HG02763 (cell line): Measurements from ENCODE around the gene AP4S1.

Experiments
- ATAC-seq: cut with Tn5 transposase; IDR thresholded peaks from one replicate; pipeline ENCODE4 v1.9.1; 2021; ENCODE audit warnings: mild to moderate bottlenecking, moderate library complexity; ENCODE audit not compliant: unreplicated experiment

The AP4S1 gene

DNA sequence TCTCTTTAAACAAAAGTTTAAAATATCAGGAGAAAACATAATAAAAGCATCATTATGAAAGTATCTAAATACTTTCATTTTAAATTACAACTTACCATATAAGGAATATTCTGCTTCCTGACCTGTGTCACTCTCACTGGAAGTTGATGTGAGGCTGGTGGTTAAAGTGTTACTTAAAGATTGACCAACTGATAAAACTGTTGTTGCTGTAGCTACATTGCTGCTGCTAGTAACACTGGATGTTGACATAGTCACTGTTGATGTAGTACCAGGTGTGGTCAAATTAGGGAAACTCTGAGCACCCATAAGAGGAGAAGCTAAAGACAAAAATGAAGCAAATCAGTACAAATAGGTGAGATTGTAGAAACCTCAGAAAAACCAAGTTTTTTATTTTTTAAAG, 102.2 kb downstream of the AP4S1 start:
- ATAC-seq: no peak

DNA sequence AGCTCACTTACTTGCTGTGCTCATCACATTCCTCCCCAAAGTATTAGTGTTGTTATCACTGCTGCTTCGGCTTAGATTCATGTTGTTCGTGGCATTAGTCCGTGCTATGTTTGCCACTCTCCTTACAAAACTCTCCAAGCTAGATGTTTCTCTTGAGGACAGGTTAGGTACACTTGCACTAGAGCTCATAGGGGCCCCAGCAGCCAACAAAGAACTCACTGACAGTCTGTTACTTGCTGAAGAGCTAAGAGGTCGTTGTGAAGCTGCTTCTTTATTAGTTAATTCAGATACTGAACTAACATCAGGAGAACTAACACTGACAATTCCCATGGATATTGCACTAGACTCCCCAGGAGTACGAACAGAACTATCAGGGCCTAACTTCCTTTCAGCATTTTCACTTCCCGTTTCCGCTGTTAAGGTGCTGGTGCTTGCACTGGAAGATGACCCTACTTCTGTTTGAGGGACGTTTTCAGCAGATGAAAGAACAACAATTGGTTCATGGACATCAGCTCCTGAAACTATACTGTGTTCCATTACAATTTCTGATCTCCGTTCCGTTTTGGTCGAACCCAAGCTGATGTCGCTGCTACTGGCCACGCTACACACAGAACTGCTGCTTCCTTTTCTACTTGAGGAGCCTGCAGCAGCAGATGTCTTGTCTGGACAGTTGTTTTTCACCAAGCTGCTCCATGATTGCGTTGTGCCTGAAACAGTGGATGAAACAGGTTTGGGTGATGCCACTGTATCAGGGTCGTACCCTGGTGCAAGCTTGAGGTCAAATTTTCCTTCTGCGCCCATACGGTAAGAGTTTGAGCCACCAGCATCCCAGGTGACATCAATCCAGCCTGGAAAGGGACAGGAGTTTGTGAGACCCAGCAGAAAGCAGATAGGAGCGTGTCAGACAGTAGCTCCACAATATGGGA, 103.4 kb downstream of the AP4S1 start:
- no peak for ATAC-seq

DNA sequence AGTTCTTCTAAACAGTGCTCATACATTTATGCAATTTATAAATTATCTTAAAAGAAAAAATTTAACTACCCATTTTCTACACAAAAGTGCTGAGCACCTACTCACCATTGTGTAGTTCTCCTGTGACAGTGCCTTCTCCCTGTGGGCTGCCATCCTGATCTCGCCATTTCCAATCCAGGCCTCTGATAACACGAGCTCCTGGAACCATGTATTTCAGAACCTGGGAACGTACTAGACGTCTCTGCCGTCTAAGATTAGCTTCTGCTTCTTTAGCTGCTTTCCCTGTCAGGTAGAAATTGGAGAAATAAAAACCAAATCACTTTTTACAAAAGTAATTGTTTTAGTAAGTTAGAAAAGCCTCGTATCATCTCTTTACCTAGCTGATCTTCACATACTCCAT, 107.7 kb downstream of the AP4S1 start:
- ATAC-seq: no peak

GRCh38 chr14:31137214-31137889, 111.9 kb downstream of the AP4S1 start:
- ATAC-seq: no peak

DNA sequence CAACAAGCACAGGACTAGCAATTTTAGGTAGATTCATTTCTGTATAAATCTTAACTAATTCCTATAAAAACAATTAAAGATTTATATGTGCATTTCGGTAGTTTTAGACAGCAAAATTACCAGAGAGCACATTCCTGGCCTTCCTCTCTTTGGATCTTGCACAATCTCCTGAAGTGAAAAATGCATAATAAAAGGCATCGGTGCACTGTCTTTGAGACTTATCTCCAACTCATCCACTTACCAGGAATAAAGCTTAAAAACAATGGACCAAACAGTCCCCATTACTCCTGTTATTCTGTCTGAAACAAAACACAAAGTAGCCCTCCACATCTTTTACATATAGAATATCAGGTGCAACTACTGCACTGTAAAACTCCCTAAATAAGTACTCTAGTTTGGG, 112.9 kb downstream of the AP4S1 start:
- ATAC-seq: no peak

DNA sequence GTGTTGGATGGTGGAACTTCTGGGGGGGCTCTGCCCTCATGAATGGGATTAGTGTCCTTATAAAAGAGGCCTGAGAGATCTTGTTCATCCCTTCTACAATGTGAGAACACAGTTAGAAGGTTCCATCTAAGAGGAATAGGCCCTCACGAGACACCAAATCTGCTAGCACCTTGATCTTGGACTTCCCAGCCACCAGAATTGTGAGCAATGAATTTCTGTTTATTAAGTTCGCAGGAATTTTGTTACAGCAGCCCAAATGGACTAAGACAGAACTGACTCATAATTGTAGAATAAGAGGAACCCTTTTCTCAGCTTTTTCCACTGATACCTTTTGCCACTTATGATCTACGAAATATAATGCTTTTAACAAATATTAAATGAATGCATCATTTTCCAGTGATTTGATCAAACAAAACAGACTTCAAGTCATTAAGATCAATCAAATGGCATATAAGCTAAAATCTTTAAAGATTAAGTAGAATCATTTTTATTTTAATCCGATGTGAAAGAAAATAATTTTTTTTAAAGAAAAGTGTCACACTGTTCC, 113.9 kb downstream of the AP4S1 start:
- ATAC-seq: no peak

DNA sequence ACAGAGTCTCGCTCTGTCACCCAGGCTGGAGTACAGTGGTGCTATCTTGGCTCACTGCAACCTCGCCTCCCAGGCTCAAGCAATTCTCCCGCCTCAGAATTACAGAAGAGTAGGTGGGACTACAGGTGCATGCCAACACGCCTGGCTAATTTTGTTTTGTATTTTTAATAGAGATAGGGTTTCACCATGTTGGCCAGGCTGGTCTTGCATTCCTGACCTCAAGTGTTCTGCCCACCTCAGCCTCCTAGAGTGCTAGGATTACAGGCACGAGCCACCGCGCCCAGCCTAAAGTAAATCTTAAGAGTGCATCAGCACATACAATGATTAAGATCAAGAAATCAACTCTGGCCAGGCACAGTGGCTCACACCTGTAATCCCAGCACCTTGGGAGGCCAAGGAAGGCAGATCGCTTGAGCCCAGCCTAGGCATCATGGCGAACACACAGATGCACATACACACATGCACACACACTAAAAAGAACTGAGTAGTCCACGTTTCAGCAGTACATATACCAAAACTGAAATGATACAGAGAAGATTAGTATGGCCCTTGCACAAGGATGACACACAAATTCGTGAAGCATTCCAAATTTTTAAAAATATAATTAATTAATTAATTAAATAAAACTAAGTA, 117.1 kb downstream of the AP4S1 start:
- ATAC-seq: no peak
